Liver (tissue), 9 donors: ENCODE results near the gene ADCK1. TPM values are rescaled to one million over a fixed set of nuclear protein-coding genes. Genes with fewer than 3 reads are reported as not detected.

ENCODE experiments used
- DNase-seq: peaks from one replicate; pipeline ENCODE4 v3.0.0-alpha.2; 2017; ENCODE audit warnings: low spot score
- H3K27ac ChIP-seq, 2 donors: one replicate each; pipeline ENCODE4 v1.7.0; 2013; ENCODE audit warnings: inconsistent platforms in 2 of 2, low read length in 2 of 2, control low read depth in 1 of 2, low read depth in 1 of 2, mild to moderate bottlenecking in 1 of 2
- H3K27me3 ChIP-seq, 4 donors: one replicate each; pipeline versions ENCODE4 v1.6.1 to v1.7.0; 2013; ENCODE audit warnings: low read length in 3 of 4, inconsistent platforms in 1 of 4, mild to moderate bottlenecking in 1 of 4, moderate library complexity in 1 of 4; ENCODE audit not compliant: control insufficient read depth in 4 of 4, insufficient read depth in 4 of 4
- H3K36me3 ChIP-seq, 4 donors: one replicate each; pipeline versions ENCODE4 v1.6.1 to v1.7.0; 2013; ENCODE audit warnings: low read length in 3 of 4, mild to moderate bottlenecking in 3 of 4, low read depth in 1 of 4, moderate library complexity in 1 of 4; ENCODE audit not compliant: control insufficient read depth in 4 of 4, insufficient read depth in 3 of 4
- H3K4me1 ChIP-seq, 4 donors: one replicate each; pipeline versions ENCODE4 v1.6.1 to v1.7.0; 2013; ENCODE audit warnings: low read length in 3 of 4, mild to moderate bottlenecking in 3 of 4, moderate library complexity in 1 of 4; ENCODE audit not compliant: control insufficient read depth in 4 of 4, insufficient read depth in 4 of 4
- H3K4me3 ChIP-seq, 3 donors: one replicate each; pipeline versions ENCODE4 v1.6.1 to v1.7.0; 2013; ENCODE audit warnings: low read length in 3 of 3, control low read depth in 1 of 3, low read depth in 1 of 3, mild to moderate bottlenecking in 1 of 3
- H3K9ac ChIP-seq, 2 donors: one replicate each; pipeline ENCODE4 v1.7.0; 2013; ENCODE audit warnings: low read length in 2 of 2, mild to moderate bottlenecking in 2 of 2, moderate library complexity in 2 of 2, control low read depth in 1 of 2, low read depth in 1 of 2
- H3K9me3 ChIP-seq, 4 donors: one replicate each; pipeline versions ENCODE4 v1.6.1 to v1.7.0; 2013; ENCODE audit warnings: low read length in 3 of 4; ENCODE audit not compliant: control insufficient read depth in 4 of 4
- ATF3 ChIP-seq: IDR thresholded peaks from 2 replicates; pipeline ENCODE4 v1.6.1; 2016; ENCODE audit warnings: antibody characterized with exemption
- EGR1 ChIP-seq, 2 donors: IDR thresholded peaks; 2 replicates each; pipeline ENCODE4 v1.6.1; 2016 to 2018; ENCODE audit warnings: antibody characterized with exemption in 2 of 2, low read depth in 2 of 2
- FOXA1 ChIP-seq: IDR thresholded peaks from 2 replicates; pipeline ENCODE4 v1.6.1; 2016; ENCODE audit warnings: antibody characterized with exemption
- FOXA2 ChIP-seq: IDR thresholded peaks from 2 replicates; pipeline ENCODE4 v1.6.1; 2016; ENCODE audit warnings: antibody characterized with exemption
- HNF4A ChIP-seq, 2 donors: conservative IDR thresholded peaks; 2 replicates each; pipeline ENCODE4 v1.6.1; 2016; ENCODE audit warnings: antibody characterized with exemption in 2 of 2, mild to moderate bottlenecking in 2 of 2
- JUND ChIP-seq, 2 donors: IDR thresholded peaks; 2 replicates each; pipeline ENCODE4 v1.6.1; 2016; ENCODE audit warnings: antibody characterized with exemption in 2 of 2
- RXRA ChIP-seq, 2 donors: IDR thresholded peaks; 2 replicates each; pipeline ENCODE4 v1.6.1; 2017 to 2018; ENCODE audit warnings: antibody characterized with exemption in 2 of 2, mild to moderate bottlenecking in 1 of 2
- SP1 ChIP-seq: IDR thresholded peaks from 2 replicates; pipeline ENCODE4 v1.6.1; 2018; ENCODE audit warnings: antibody characterized with exemption, mild to moderate bottlenecking
- TAF1 ChIP-seq: conservative IDR thresholded peaks from 2 replicates; pipeline ENCODE4 v1.6.1; 2016; ENCODE audit warnings: antibody characterized with exemption, mild to moderate bottlenecking
- YY1 ChIP-seq: IDR thresholded peaks from 2 replicates; pipeline ENCODE4 v1.6.1; 2016; ENCODE audit warnings: antibody characterized with exemption, mild to moderate bottlenecking
- WGBS: extraction: QIAGEN DNeasy Blood & Tissue Kit; methylation state at CpG from one replicate; pipeline ENCODE4 v1.1.7; 2013; 5-methylcytosine and 5-hydroxymethylcytosine counted together
- polyA plus RNA-seq, 2 donors: library from polyadenylated mRNA; stranded (reverse) in 1 of 2; unstranded in 1 of 2; fragments of 200-250 nt in 1 of 2; fragments of >200 nt in 1 of 2; fragmentation: Nextera tagmentation in 1 of 2; extraction: Ambion mirVana in 1 of 2; gene quantifications; one replicate each; pipeline versions ENCODE4 v1.2.1 to v1.2.3, GENCODE V29; 2013 to 2015
- total RNA-seq, 2 donors: library from RNA; depleted of rRNA; stranded (reverse); fragments of >200 nt; gene quantifications; one replicate each; pipeline ENCODE4 v1.2.3, GENCODE V29; 2014
- TF ChIP-seq, protein P1 (sequence below): IDR thresholded peaks from 2 replicates; pipeline ENCODE4 v1.6.1; 2016; ENCODE audit warnings: antibody characterized with exemption, mild to moderate bottlenecking
- TF ChIP-seq, protein P2 (sequence below): IDR thresholded peaks from 2 replicates; pipeline ENCODE4 v1.6.1; 2016; ENCODE audit warnings: antibody characterized with exemption
- TF ChIP-seq, protein P3 (sequence below): IDR thresholded peaks from 2 replicates; pipeline ENCODE4 v1.6.1; 2016; ENCODE audit warnings: antibody characterized with exemption
- TF ChIP-seq, protein P4 (sequence below): fragments of 150-350 bp; IDR thresholded peaks from 2 replicates; pipeline ENCODE4 v1.5.1; 2017; ENCODE audit warnings: improper control_type of control experiment, low read depth, low read length; ENCODE audit not compliant: missing input control
- donor health status: healthy.
- donor health status: healthy.
- donor health status: healthy.
- donor health status: healthy.
- donor health status: healthy.

Gene ADCK1
- total and polyA plus RNA-seq, 4 donors, result 4.0 to 4.9 (median 4.4) TPM

GRCh38 chr14:77889971-77890442, 90.1 kb downstream of the ADCK1 start:
- no peak overlapping the region for H3K9ac ChIP-seq
- no peak overlapping the region for H3K4me3 ChIP-seq
- H3K36me3 ChIP-seq, result peaks cover 0 to 18% (median 5%) of the 10 kb centered on the region in 4 donors
- no peak overlapping the region for H3K27ac ChIP-seq
- no peaks in the 10 kb centered on the region for H3K27me3 ChIP-seq
- TF ChIP-seq YY1, result no peak
- no peak for TF ChIP-seq HNF4A (conservative IDR thresholded peaks at IDR 0.05)
- TF ChIP-seq, protein P1, sequence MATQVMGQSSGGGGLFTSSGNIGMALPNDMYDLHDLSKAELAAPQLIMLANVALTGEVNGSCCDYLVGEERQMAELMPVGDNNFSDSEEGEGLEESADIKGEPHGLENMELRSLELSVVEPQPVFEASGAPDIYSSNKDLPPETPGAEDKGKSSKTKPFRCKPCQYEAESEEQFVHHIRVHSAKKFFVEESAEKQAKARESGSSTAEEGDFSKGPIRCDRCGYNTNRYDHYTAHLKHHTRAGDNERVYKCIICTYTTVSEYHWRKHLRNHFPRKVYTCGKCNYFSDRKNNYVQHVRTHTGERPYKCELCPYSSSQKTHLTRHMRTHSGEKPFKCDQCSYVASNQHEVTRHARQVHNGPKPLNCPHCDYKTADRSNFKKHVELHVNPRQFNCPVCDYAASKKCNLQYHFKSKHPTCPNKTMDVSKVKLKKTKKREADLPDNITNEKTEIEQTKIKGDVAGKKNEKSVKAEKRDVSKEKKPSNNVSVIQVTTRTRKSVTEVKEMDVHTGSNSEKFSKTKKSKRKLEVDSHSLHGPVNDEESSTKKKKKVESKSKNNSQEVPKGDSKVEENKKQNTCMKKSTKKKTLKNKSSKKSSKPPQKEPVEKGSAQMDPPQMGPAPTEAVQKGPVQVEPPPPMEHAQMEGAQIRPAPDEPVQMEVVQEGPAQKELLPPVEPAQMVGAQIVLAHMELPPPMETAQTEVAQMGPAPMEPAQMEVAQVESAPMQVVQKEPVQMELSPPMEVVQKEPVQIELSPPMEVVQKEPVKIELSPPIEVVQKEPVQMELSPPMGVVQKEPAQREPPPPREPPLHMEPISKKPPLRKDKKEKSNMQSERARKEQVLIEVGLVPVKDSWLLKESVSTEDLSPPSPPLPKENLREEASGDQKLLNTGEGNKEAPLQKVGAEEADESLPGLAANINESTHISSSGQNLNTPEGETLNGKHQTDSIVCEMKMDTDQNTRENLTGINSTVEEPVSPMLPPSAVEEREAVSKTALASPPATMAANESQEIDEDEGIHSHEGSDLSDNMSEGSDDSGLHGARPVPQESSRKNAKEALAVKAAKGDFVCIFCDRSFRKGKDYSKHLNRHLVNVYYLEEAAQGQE, result no peak
- no peak for TF ChIP-seq JUND (IDR thresholded peaks at IDR 0.05)
- no peak for TF ChIP-seq RXRA (IDR thresholded peaks at IDR 0.05)
- TF ChIP-seq FOXA2, result no peak
- no peak for TF ChIP-seq FOXA1
- TF ChIP-seq, protein P2, sequence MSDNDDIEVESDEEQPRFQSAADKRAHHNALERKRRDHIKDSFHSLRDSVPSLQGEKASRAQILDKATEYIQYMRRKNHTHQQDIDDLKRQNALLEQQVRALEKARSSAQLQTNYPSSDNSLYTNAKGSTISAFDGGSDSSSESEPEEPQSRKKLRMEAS, result no peak
- TF ChIP-seq, protein P3, sequence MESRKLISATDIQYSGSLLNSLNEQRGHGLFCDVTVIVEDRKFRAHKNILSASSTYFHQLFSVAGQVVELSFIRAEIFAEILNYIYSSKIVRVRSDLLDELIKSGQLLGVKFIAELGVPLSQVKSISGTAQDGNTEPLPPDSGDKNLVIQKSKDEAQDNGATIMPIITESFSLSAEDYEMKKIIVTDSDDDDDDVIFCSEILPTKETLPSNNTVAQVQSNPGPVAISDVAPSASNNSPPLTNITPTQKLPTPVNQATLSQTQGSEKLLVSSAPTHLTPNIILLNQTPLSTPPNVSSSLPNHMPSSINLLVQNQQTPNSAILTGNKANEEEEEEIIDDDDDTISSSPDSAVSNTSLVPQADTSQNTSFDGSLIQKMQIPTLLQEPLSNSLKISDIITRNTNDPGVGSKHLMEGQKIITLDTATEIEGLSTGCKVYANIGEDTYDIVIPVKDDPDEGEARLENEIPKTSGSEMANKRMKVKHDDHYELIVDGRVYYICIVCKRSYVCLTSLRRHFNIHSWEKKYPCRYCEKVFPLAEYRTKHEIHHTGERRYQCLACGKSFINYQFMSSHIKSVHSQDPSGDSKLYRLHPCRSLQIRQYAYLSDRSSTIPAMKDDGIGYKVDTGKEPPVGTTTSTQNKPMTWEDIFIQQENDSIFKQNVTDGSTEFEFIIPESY, result no peak
- no peak for TF ChIP-seq TAF1
- TF ChIP-seq EGR1 (IDR thresholded peaks at IDR 0.05; ENCODE audit: low read depth in 2 of 2), result no peak
- TF ChIP-seq, protein P4, sequence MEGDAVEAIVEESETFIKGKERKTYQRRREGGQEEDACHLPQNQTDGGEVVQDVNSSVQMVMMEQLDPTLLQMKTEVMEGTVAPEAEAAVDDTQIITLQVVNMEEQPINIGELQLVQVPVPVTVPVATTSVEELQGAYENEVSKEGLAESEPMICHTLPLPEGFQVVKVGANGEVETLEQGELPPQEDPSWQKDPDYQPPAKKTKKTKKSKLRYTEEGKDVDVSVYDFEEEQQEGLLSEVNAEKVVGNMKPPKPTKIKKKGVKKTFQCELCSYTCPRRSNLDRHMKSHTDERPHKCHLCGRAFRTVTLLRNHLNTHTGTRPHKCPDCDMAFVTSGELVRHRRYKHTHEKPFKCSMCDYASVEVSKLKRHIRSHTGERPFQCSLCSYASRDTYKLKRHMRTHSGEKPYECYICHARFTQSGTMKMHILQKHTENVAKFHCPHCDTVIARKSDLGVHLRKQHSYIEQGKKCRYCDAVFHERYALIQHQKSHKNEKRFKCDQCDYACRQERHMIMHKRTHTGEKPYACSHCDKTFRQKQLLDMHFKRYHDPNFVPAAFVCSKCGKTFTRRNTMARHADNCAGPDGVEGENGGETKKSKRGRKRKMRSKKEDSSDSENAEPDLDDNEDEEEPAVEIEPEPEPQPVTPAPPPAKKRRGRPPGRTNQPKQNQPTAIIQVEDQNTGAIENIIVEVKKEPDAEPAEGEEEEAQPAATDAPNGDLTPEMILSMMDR, result no peak
- TF ChIP-seq SP1, result no peak
- 93% methylated on average over 3 of the region's 3 CpGs for WGBS
- no peak for DNase-seq
- H3K9me3 ChIP-seq, result peaks cover 0 to 2% (median 0%) of the 10 kb centered on the region in 4 donors
- no peaks in the 10 kb centered on the region for H3K4me1 ChIP-seq

DNA sequence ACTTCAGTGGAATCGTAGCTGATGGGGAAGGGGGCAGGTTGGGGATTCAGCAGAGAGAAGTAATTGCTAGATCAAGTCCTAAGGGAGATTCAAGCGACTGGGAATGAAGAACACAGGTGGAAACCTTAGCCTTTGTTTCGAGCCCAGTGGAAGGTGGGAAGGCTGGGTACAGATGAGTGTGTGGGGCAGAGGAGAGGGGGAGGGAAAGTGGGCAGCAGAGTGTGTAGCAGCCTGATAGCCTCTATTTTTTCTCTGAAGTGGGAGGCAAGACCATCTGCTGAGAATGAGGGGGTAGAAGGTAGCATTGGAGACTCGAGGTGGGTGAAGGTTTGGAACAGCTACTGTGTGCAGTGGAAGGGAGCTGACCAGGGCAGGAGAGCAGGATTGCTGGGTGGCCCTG, 91.0 kb downstream of the ADCK1 start:
- peaks cover 0 to 18% (median 5%) of the 10 kb centered on the region in 4 donors for H3K36me3 ChIP-seq
- H3K27ac ChIP-seq, result no peak overlapping the region
- H3K9me3 ChIP-seq, result peaks cover 0 to 2% (median 0%) of the 10 kb centered on the region in 4 donors
- H3K9ac ChIP-seq, result no peak overlapping the region
- H3K27me3 ChIP-seq, result no peaks in the 10 kb centered on the region
- TF ChIP-seq, protein P4, result no peak
- TF ChIP-seq FOXA1 (no peak), ATF3 (no peak), EGR1 (IDR thresholded peaks at IDR 0.05; ENCODE audit: low read depth in 2 of 2) (no peak), RXRA (IDR thresholded peaks at IDR 0.05) (no peak), SP1 (no peak), HNF4A (conservative IDR thresholded peaks at IDR 0.05) (no peak)
- TF ChIP-seq, protein P3, result no peak
- 94% methylated on average over 4 of the region's 4 CpGs for whole genome bisulfite sequencing
- no peak overlapping the region for H3K4me3 ChIP-seq
- H3K4me1 ChIP-seq, result no peaks in the 10 kb centered on the region
- no peak for DNase-seq
